Esophagus muscularis mucosa (tissue), 4 donors: ENCODE results near the gene ECE1.

Source experiments
- EP300 ChIP-seq: sonication (generic); formaldehyde crosslinking; IDR thresholded peaks from one replicate; pipeline ENCODE4 v1.6.1; 2017; ENCODE audit warnings: antibody characterized with exemption
- POLR2A ChIP-seq: fragments of 450-650 bp; IDR thresholded peaks from one replicate; pipeline ENCODE4 v1.6.1; 2017; ENCODE audit warnings: antibody characterized with exemption, moderate library complexity, mild to moderate bottlenecking, low read depth
- POLR2AphosphoS5 ChIP-seq, 2 donors: sonication (generic); formaldehyde crosslinking; IDR thresholded peaks; one replicate each; pipeline ENCODE4 v1.6.1; 2017; ENCODE audit warnings: antibody characterized with exemption in 2 of 2
- TF ChIP-seq, protein P1 (sequence below), 3 experiments: fragments of 200-600 bp in 2 of 3; fragments of 450-650 bp in 1 of 3; sonication (generic) in 2 of 3; IDR thresholded peaks; one replicate each; pipeline ENCODE4 v1.5.1; 2017 to 2019; ENCODE audit warnings: antibody characterized with exemption in 3 of 3, mild to moderate bottlenecking in 2 of 3, moderate library complexity in 1 of 3

DNA sequence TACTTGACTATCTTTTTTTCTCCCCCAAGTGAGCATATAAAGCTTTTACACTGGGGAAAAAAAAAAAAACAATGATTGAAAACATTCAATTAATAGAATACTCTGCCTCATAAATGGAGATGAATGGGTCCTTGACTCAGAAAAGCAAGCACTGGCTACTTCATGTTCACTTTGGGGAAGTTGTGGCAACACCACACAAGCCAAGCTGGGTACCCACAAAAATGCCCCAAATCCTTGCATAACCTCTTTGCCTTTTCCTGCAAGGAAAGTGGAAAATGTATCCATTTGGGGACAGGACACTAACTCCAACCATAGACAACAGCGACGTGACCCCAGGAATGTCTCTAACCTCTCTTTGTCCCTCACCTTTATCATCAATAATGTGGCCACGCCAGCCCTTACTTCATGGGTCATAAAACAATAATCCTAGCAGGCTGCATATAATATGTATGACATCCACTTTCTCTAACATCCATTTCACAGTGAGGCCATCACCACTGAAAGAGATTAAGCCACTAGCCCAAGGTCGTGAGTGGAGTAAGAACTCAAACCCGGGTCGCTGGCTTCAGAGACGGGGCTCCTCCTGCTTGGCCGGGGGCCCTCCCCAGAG lies 2.3 kb downstream of the ECE1 start:
- TF ChIP-seq, protein P1, sequence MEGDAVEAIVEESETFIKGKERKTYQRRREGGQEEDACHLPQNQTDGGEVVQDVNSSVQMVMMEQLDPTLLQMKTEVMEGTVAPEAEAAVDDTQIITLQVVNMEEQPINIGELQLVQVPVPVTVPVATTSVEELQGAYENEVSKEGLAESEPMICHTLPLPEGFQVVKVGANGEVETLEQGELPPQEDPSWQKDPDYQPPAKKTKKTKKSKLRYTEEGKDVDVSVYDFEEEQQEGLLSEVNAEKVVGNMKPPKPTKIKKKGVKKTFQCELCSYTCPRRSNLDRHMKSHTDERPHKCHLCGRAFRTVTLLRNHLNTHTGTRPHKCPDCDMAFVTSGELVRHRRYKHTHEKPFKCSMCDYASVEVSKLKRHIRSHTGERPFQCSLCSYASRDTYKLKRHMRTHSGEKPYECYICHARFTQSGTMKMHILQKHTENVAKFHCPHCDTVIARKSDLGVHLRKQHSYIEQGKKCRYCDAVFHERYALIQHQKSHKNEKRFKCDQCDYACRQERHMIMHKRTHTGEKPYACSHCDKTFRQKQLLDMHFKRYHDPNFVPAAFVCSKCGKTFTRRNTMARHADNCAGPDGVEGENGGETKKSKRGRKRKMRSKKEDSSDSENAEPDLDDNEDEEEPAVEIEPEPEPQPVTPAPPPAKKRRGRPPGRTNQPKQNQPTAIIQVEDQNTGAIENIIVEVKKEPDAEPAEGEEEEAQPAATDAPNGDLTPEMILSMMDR (IDR thresholded peaks at IDR 0.05): no peak
- TF ChIP-seq POLR2A: no peak
- no peak for TF ChIP-seq POLR2AphosphoS5 (IDR thresholded peaks at IDR 0.05)
- no peak for TF ChIP-seq EP300
